A673 (cell line): ENCODE data around the gene COL13A1. TPM values are rescaled to one million over a fixed set of nuclear protein-coding genes. Genes with fewer than 3 reads are reported as not detected.

Source experiments
- BruUV-seq: library from RNA; stranded (reverse); fragments of 400-500 nt; replicated peaks from 2 replicates; lab custom pipeline; 2021; lab: Mats Ljungman, UMichigan
- CTCF ChIA-PET: fragments of 300-600 bp; sonication (Branson Sonifier 250); formaldehyde crosslinking; loops from one replicate; lab custom pipeline; 2022; ENCODE audit warnings: antibody characterized with exemption; lab: Charles Lee
- POLR2A ChIA-PET: fragments of 300-600 bp; sonication (Branson Sonifier 250); formaldehyde crosslinking; loops from one replicate; lab custom pipeline; 2022; ENCODE audit warnings: antibody characterized with exemption; ENCODE audit not compliant: low non-redundant PET; lab: Charles Lee
- DNase-seq: peaks from one replicate; pipeline ENCODE4 v3.0.0-alpha.2; 2015; ENCODE audit warnings: low spot score
- H3K27ac ChIP-seq: fragments of 200-600 bp; sonication (generic); 2 replicates; pipeline ENCODE4 v1.5.1; 2016; ENCODE audit warnings: mixed run types, low read depth, mild to moderate bottlenecking, mixed read lengths, antibody characterized with exemption, low read length; ENCODE audit not compliant: poor library complexity, severe bottlenecking
- H3K27me3 ChIP-seq: fragments of 200-600 bp; sonication (generic); replicated peaks from 2 replicates; pipeline ENCODE4 v1.6.1; 2017; ENCODE audit warnings: mixed run types, low read depth, mild to moderate bottlenecking, mixed read lengths, antibody characterized with exemption, low read length; ENCODE audit not compliant: insufficient read depth, poor library complexity
- H3K36me3 ChIP-seq: fragments of 200-600 bp; sonication (generic); 2 replicates; pipeline ENCODE4 v1.6.1; 2016; ENCODE audit warnings: mixed run types, mild to moderate bottlenecking, mixed read lengths, antibody characterized with exemption, low read length; ENCODE audit not compliant: insufficient read depth, poor library complexity, severe bottlenecking
- H3K4me1 ChIP-seq: fragments of 200-600 bp; sonication (generic); 2 replicates; pipeline ENCODE4 v1.6.1; 2017; ENCODE audit warnings: mixed run types, mild to moderate bottlenecking, mixed read lengths, antibody characterized with exemption, low read length; ENCODE audit not compliant: insufficient read depth, poor library complexity, severe bottlenecking
- H3K4me3 ChIP-seq: fragments of 200-600 bp; sonication (generic); 2 replicates; pipeline ENCODE4 v1.5.1; 2016; ENCODE audit warnings: low read depth, mixed run types, mild to moderate bottlenecking, mixed read lengths, low read length; ENCODE audit not compliant: poor library complexity, severe bottlenecking
- H3K9me3 ChIP-seq: fragments of 200-600 bp; sonication (generic); 2 replicates; pipeline ENCODE4 v1.6.1; 2016; ENCODE audit warnings: mixed run types, low read depth, mild to moderate bottlenecking, mixed read lengths, antibody characterized with exemption, low read length; ENCODE audit not compliant: poor library complexity, severe bottlenecking
- EZH2 ChIP-seq: fragments of 200-600 bp; sonication (generic); IDR thresholded peaks from 2 replicates; pipeline ENCODE4 v1.6.1; 2017; ENCODE audit warnings: borderline replicate concordance, low read depth, mild to moderate bottlenecking, mixed read lengths, antibody characterized with exemption, low read length; ENCODE audit not compliant: poor library complexity, severe bottlenecking
- intact Hi-C: fragments of 100-400 bp; cut with micrococcal nuclease; formaldehyde crosslinking; loops from one replicate; pipeline ENCODE4 v1.10.0; 2022; ENCODE audit not compliant: unreplicated experiment
- total RNA-seq: library from RNA; stranded (reverse); gene quantifications from 2 replicates; pipeline ENCODE4 v1.2.3, GENCODE V29; 2021
- TF ChIP-seq, protein P1 (sequence below): fragments of 300-800, 200-600 bp; sonication (generic); conservative IDR thresholded peaks from 2 replicates; pipeline ENCODE4 v1.5.1; 2017; ENCODE audit warnings: low read depth, mild to moderate bottlenecking, antibody characterized with exemption, low read length, moderate library complexity, mixed read lengths

Gene COL13A1
- total RNA-seq, 1 experiment from 2014 or later: 2.0 TPM

DNA sequence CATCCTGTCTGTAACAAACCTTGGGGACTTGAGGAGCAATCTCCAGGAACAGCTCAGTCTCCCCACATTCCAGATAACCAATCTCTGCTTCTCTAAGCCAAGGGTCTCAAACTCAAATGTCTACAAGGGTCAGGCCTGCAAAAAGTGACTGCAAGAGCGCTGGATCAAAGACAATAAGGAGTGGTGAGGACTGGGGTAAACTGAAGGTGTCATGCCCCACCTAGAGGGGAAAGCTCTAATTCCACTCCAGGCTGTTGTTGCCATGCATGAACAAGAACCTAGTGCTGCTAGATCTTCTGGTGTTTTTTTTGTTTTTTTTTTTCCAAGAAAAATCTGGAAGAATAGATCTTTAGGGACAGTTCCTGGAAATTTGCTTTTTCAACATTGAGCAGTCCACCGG is 133.1 kb downstream of the COL13A1 start:
- H3K4me3 ChIP-seq: peak overlapping the region; percentile 35
- no peaks in the 10 kb centered on the region for H3K9me3 ChIP-seq
- peak; percentile 62 for DNase-seq
- no peaks in the 10 kb centered on the region for H3K36me3 ChIP-seq
- TF ChIP-seq EZH2: no peak
- TF ChIP-seq, protein P1, sequence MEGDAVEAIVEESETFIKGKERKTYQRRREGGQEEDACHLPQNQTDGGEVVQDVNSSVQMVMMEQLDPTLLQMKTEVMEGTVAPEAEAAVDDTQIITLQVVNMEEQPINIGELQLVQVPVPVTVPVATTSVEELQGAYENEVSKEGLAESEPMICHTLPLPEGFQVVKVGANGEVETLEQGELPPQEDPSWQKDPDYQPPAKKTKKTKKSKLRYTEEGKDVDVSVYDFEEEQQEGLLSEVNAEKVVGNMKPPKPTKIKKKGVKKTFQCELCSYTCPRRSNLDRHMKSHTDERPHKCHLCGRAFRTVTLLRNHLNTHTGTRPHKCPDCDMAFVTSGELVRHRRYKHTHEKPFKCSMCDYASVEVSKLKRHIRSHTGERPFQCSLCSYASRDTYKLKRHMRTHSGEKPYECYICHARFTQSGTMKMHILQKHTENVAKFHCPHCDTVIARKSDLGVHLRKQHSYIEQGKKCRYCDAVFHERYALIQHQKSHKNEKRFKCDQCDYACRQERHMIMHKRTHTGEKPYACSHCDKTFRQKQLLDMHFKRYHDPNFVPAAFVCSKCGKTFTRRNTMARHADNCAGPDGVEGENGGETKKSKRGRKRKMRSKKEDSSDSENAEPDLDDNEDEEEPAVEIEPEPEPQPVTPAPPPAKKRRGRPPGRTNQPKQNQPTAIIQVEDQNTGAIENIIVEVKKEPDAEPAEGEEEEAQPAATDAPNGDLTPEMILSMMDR: peak; percentile 45
- intact Hi-C loops: loop anchor here (10.0 kb wide), 1 partner anchor 440 kb away; no protein-coding TSS in a partner anchor
- H3K27ac ChIP-seq: peak overlapping the region; percentile 95
- ChIA-PET CTCF (interaction anchor here (0.6 kb wide), 1 partner anchor 23 kb away, joined by 5 read pairs; no protein-coding TSS in a partner anchor), POLR2A (interaction anchor here (1.0 kb wide), 1 partner anchor 106 kb away, joined by 6 read pairs; no protein-coding TSS in a partner anchor)
- no peaks in the 10 kb centered on the region for H3K27me3 ChIP-seq
- BruUV-seq: TSS peak; percentile 61
- peaks cover 72% of the 10 kb centered on the region for H3K4me1 ChIP-seq

DNA sequence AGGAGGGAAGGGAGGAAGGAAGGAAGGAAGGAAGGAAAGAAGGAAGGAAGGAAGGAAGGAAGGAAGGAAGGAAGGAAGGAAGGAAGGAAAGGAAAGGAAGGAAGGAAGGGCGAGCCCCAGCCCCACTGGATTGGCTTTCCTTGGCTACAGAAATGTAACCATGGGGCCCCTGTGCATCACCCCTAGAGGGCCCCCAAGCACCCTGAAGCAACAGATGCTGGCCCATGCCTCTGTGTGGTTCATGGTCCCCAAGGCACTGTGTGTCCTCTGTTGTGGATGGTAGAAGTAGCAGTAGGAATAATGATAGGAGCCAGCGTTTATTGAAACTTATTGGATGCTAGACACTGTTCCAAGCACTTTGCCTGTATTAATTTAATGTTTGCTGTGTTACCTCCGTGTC is 134.4 kb downstream of the COL13A1 start:
- Histone ChIP-seq H3K4me1 (peaks cover 67% of the 10 kb centered on the region), H3K9me3 (no peaks in the 10 kb centered on the region), H3K27ac (peak overlapping the region; percentile 87), H3K4me3 (no peak overlapping the region), H3K36me3 (no peaks in the 10 kb centered on the region), H3K27me3 (no peaks in the 10 kb centered on the region)
- BruUV-seq: no TSS peak
- peak; percentile 93 for DNase-seq
- POLR2A ChIA-PET: interaction anchor here (1.0 kb wide), 1 partner anchor 105 kb away, joined by 6 read pairs; no protein-coding TSS in a partner anchor
- CTCF ChIA-PET: no interaction called here
- intact Hi-C loops: loop anchor here (1.0 to 10.0 kb wide), 3 partner anchors 105 to 439 kb away; partner anchors contain the start of gene TYSND1
- no peak for TF ChIP-seq EZH2
- TF ChIP-seq, protein P1: peak; percentile 57

DNA sequence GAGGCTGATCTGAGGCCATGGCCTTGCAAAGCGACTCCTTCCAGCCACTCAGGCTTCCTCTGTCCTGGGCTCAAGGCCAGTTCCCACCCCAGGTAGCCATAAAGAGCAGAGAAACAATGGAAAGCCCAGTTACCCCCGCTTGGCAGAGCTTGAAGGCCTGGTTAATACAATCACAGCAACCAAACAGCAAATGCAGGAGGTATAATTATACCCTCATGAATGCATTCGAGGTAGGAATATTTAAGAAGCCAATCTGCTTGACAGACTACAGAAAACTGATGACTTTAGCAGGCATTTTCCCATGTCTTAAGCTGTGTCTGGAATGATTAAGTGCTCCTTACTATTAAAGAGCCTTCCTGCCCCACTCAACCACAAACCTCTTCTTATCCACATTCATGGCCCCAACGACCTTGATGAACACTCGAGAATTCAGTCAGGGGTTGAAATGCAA is 136.9 kb downstream of the COL13A1 start:
- DNase-seq: peak; percentile 48
- no peaks in the 10 kb centered on the region for H3K9me3 ChIP-seq
- H3K27ac ChIP-seq: peak overlapping the region; percentile 87
- ChIA-PET CTCF (interaction anchor here (0.6 kb wide), 1 partner anchor 19 kb away, joined by 9 read pairs; no protein-coding TSS in a partner anchor), POLR2A (interaction anchor here (0.6 kb wide), 1 partner anchor 103 kb away, joined by 8 read pairs; no protein-coding TSS in a partner anchor)
- TF ChIP-seq, protein P1: no peak
- no peak for TF ChIP-seq EZH2
- intact Hi-C loops: loop anchor here (10.0 kb wide), 1 partner anchor 436 kb away; no protein-coding TSS in a partner anchor
- H3K4me1 ChIP-seq: peaks cover 55% of the 10 kb centered on the region
- no TSS peak for BruUV-seq
- H3K27me3 ChIP-seq: no peaks in the 10 kb centered on the region
- no peaks in the 10 kb centered on the region for H3K36me3 ChIP-seq
- no peak overlapping the region for H3K4me3 ChIP-seq
